OCI-LY7 (cell line): ENCODE results near the gene THAP7. TPM values are rescaled to one million over a fixed set of nuclear protein-coding genes. Genes with fewer than 3 reads are reported as not detected.

Experiments
- BruUV-seq: library from RNA; stranded (reverse); fragments of 400-500 nt; replicated peaks from 2 replicates; lab custom pipeline; 2021; lab: Mats Ljungman, UMichigan
- CTCF ChIA-PET: fragments of 300-600 bp; sonication (Branson Sonifier 250); formaldehyde crosslinking; loops from one replicate; lab custom pipeline; 2022; ENCODE audit warnings: antibody characterized with exemption; ENCODE audit not compliant: unreplicated experiment; lab: Charles Lee
- POLR2A ChIA-PET: fragments of 300-600 bp; sonication (Branson Sonifier 250); formaldehyde crosslinking; loops from one replicate; lab custom pipeline; 2022; ENCODE audit warnings: antibody characterized with exemption; lab: Charles Lee
- DNase-seq: peaks from one replicate; pipeline ENCODE4 v3.0.0-alpha.2; 2015; ENCODE audit warnings: low spot score
- H2AFZ ChIP-seq: fragments of 200-600 bp; sonication (generic), shearing (Covaris generic); 2 replicates; pipeline ENCODE4 v1.6.1; 2014; ENCODE audit warnings: mild to moderate bottlenecking, antibody characterized with exemption, low read length, moderate library complexity
- H3K27ac ChIP-seq: fragments of 200-600 bp; sonication (generic); 2 replicates; pipeline ENCODE4 v1.5.1; 2014; ENCODE audit warnings: mixed run types, low read depth, mild to moderate bottlenecking, moderate library complexity, low read length, inconsistent platforms; ENCODE audit not compliant: poor library complexity, severe bottlenecking
- H3K36me3 ChIP-seq: fragments of 200-600 bp; sonication (generic); 2 replicates; pipeline ENCODE4 v1.6.1; 2014; ENCODE audit warnings: mild to moderate bottlenecking, antibody characterized with exemption, low read length, moderate library complexity, mixed read lengths; ENCODE audit not compliant: insufficient read depth
- H3K4me1 ChIP-seq: fragments of 200-600 bp; sonication (generic); 2 replicates; pipeline ENCODE4 v1.5.1; 2014; ENCODE audit warnings: mild to moderate bottlenecking, low read length; ENCODE audit not compliant: insufficient read depth, poor library complexity, severe bottlenecking
- H3K4me2 ChIP-seq: fragments of 200-600 bp; sonication (generic); 2 replicates; pipeline ENCODE4 v1.6.1; 2014; ENCODE audit warnings: mild to moderate bottlenecking, low read length
- H3K4me3 ChIP-seq: fragments of 200-600 bp; sonication (generic); 2 replicates; pipeline ENCODE4 v1.5.1; 2014; ENCODE audit warnings: mild to moderate bottlenecking, low read depth, low read length; ENCODE audit not compliant: poor library complexity, severe bottlenecking
- H3K79me2 ChIP-seq: fragments of 200-600 bp; sonication (generic); 2 replicates; pipeline ENCODE4 v1.6.1; 2016; ENCODE audit warnings: low read depth, mild to moderate bottlenecking, low read length, moderate library complexity, mixed read lengths; ENCODE audit not compliant: insufficient read depth
- H3K9me2 ChIP-seq: fragments of 200-600 bp; sonication (generic); 2 replicates; pipeline ENCODE4 v1.6.1; 2016; ENCODE audit warnings: mild to moderate bottlenecking, low read length, mixed read lengths; ENCODE audit not compliant: insufficient read depth
- H3K9me3 ChIP-seq: fragments of 200-600 bp; sonication (generic); 2 replicates; pipeline ENCODE4 v1.6.1; 2014; ENCODE audit warnings: mild to moderate bottlenecking, mixed run types, low read length, mixed read lengths
- H4K20me1 ChIP-seq: fragments of 200-600 bp; sonication (generic); 2 replicates; pipeline ENCODE4 v1.6.1; 2014; ENCODE audit warnings: mild to moderate bottlenecking, antibody characterized with exemption, low read length, moderate library complexity, mixed read lengths; ENCODE audit not compliant: insufficient read depth
- EZH2phosphoT487 ChIP-seq: fragments of 200-600 bp; sonication (generic); IDR thresholded peaks from 2 replicates; pipeline ENCODE4 v1.6.1; 2018; ENCODE audit warnings: low read depth, borderline replicate concordance, mild to moderate bottlenecking, mixed run types, antibody characterized with exemption, low read length, moderate library complexity, mixed read lengths
- intact Hi-C: fragments of 100-400 bp; cut with micrococcal nuclease; formaldehyde crosslinking; loops from one replicate; pipeline ENCODE4 v1.10.0; 2022; ENCODE audit not compliant: unreplicated experiment
- total RNA-seq, 2 experiments: library from RNA; depleted of rRNA in 1 of 2; stranded (reverse); fragments of >200 nt in 1 of 2; shearing (Covaris generic) in 1 of 2; gene quantifications; 2 replicates each; pipeline ENCODE4 v1.2.3, GENCODE V29; 2014 to 2022
- TF ChIP-seq, protein P1 (sequence below): fragments of 200-600 bp; sonication (generic); conservative IDR thresholded peaks from 2 replicates; pipeline ENCODE4 v1.5.1; 2014; ENCODE audit warnings: mild to moderate bottlenecking, antibody characterized with exemption, low read length, moderate library complexity, mixed read lengths

Gene THAP7
- total RNA-seq, 2 experiments from 2014 or later = 36.3 to 73.0 TPM

DNA sequence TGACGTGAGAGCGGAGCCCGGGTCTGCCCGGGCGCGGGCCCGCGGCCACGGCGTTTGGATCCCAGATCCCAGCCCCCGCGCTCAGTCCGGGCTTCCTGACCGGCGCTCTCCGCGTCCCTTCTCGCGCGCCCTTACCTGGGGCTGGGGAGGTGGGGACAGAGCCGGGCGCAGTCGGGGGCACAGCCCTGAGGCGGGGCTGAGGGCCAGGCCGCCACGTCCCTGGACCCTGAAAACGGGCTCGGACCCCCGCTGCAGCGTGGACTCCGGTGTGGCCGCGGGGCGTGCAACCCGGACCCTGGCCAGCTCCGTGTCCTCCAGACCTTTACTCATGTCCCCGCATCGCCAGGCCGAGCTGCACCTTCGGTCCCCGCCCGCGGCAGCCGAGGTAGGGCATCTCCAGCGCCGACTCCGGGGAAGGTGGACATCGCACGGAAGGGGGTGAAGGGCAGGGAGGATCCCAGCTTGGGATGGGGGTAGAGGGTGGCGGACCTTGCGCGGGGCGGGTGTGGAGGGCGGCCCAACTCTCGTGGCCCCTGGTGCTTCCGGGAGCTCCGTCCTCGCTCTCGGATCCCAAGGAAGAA is 44.7 kb downstream of the THAP7 start:
- no peak overlapping the region for H2AFZ ChIP-seq
- no peaks in the 10 kb centered on the region for H3K4me1 ChIP-seq
- peaks cover 23% of the 10 kb centered on the region for H3K36me3 ChIP-seq
- TF ChIP-seq, protein P1, sequence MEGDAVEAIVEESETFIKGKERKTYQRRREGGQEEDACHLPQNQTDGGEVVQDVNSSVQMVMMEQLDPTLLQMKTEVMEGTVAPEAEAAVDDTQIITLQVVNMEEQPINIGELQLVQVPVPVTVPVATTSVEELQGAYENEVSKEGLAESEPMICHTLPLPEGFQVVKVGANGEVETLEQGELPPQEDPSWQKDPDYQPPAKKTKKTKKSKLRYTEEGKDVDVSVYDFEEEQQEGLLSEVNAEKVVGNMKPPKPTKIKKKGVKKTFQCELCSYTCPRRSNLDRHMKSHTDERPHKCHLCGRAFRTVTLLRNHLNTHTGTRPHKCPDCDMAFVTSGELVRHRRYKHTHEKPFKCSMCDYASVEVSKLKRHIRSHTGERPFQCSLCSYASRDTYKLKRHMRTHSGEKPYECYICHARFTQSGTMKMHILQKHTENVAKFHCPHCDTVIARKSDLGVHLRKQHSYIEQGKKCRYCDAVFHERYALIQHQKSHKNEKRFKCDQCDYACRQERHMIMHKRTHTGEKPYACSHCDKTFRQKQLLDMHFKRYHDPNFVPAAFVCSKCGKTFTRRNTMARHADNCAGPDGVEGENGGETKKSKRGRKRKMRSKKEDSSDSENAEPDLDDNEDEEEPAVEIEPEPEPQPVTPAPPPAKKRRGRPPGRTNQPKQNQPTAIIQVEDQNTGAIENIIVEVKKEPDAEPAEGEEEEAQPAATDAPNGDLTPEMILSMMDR = no peak
- no peak for TF ChIP-seq EZH2phosphoT487
- no peak overlapping the region for H3K27ac ChIP-seq
- DNase-seq = no peak
- CTCF ChIA-PET = interaction anchor here (0.6 kb wide), 1 partner anchor 61 kb away, joined by 6 read pairs; no protein-coding TSS in a partner anchor
- no peaks in the 10 kb centered on the region for H3K9me2 ChIP-seq
- H3K4me3 ChIP-seq = no peak overlapping the region
- no peak overlapping the region for H3K4me2 ChIP-seq
- H3K79me2 ChIP-seq = no peaks in the 10 kb centered on the region
- no peaks in the 10 kb centered on the region for H4K20me1 ChIP-seq
- BruUV-seq = no TSS peak
- H3K9me3 ChIP-seq = no peaks in the 10 kb centered on the region
- POLR2A ChIA-PET = no interaction called here
- intact Hi-C loops = no loop called here

DNA sequence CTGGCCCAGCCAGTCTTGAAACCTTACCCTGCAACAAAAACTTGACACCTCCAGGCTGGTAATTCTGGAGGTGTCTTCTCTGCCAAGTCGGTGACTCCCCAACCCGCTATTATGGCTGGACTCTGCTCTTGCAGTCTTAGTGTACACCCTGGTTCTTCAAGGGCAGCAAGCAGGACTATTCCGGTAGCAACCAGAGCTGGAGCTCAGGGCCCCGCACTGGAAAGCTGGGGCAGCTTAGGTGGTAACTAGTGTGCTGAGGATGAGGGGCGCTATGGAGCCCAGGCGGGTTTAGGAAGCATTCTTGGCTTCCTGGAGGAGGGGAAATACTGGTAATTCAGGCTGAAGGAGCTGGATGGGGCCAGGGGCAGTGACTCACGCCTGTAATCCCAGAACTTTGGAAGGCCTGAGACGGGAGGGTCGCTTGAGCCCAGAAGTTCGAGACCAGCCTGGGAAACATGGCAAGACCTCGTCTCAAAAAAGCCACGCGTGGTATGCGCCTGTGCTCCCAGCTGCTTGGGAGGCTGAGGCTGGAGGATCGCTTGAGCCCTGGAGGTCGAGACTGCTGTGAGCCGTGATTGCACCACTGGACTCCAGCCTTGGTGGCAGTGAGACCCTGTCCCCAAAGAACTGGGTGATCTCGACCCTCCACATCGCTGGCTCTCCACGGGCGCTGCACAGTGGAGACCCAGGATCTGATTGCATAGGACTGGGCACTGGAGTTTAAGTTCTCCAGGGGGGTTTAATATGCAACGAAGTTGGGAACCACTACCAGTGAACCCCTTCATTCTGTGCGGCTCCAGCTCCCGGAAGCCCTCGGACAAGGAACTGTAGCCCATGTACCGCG is 45.4 kb downstream of the THAP7 start:
- intact Hi-C loops = no loop called here
- POLR2A ChIA-PET = no interaction called here
- H3K36me3 ChIP-seq = peaks cover 31% of the 10 kb centered on the region
- H3K9me2 ChIP-seq = no peaks in the 10 kb centered on the region
- TF ChIP-seq, protein P1 = no peak
- no peak for TF ChIP-seq EZH2phosphoT487
- DNase-seq = no peak
- H3K4me3 ChIP-seq = no peak overlapping the region
- BruUV-seq = no TSS peak
- H3K4me2 ChIP-seq = no peak overlapping the region
- no peaks in the 10 kb centered on the region for H4K20me1 ChIP-seq
- no peak overlapping the region for H2AFZ ChIP-seq
- CTCF ChIA-PET = no interaction called here
- H3K27ac ChIP-seq = no peak overlapping the region
- H3K4me1 ChIP-seq = no peaks in the 10 kb centered on the region
- no peaks in the 10 kb centered on the region for H3K9me3 ChIP-seq
- no peaks in the 10 kb centered on the region for H3K79me2 ChIP-seq

DNA sequence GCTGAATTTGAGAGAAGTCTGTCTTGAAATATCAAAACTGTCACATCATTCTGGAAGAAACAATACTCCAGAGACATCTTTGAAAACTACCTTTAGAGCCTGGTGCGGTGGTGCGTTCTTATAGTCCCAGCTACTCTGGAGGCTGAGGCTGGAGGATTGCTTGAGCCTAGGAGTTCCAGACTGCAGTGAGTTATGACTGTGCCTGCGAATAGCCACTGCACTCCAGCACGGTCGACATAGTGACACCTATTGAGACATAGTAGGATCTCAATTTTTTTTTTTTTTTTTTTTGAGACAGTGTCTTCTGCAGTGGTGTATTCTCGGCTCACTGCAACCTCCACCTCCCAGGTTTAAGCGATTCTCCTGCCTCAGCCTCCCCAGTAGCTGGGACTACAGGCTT is 46.4 kb downstream of the THAP7 start:
- CTCF ChIA-PET = no interaction called here
- Histone ChIP-seq H3K9me2 (no peaks in the 10 kb centered on the region), H3K79me2 (no peaks in the 10 kb centered on the region), H3K9me3 (no peaks in the 10 kb centered on the region), H3K27ac (no peak overlapping the region), H4K20me1 (no peaks in the 10 kb centered on the region), H2AFZ (no peak overlapping the region), H3K4me3 (no peak overlapping the region), H3K36me3 (peaks cover 40% of the 10 kb centered on the region), H3K4me2 (no peak overlapping the region), H3K4me1 (no peaks in the 10 kb centered on the region)
- POLR2A ChIA-PET = interaction anchor here (0.6 kb wide), 1 partner anchor 27 kb away, joined by 8 read pairs; no protein-coding TSS in a partner anchor
- DNase-seq = no peak
- intact Hi-C loops = no loop called here
- no peak for TF ChIP-seq EZH2phosphoT487
- no TSS peak for BruUV-seq
